Adrenal gland (tissue), 12 donors: ENCODE data around the gene CAMK1D. TPM values are rescaled to one million over a fixed set of nuclear protein-coding genes. Genes with fewer than 3 reads are reported as not detected.

ENCODE experiments used
- DNase-seq, 7 donors: peaks; one replicate each; pipeline ENCODE4 v3.0.0-alpha.2; 2019 to 2020
- H3K27ac ChIP-seq, 5 donors: fragments of 200-600 bp; sonication (generic) in 4 of 5; 1 replicate in 3 of 5; 2 replicates in 2 of 5; pipeline versions ENCODE4 v1.5.1 to v1.8.0; 2016 to 2020; ENCODE audit warnings: mild to moderate bottlenecking in 1 of 5
- H3K27me3 ChIP-seq: fragments of 200-600 bp; 2 replicates; pipeline ENCODE4 v1.8.0; 2021
- H3K36me3 ChIP-seq, 2 donors: fragments of 200-600 bp; replicated peaks in 1 of 2; 1 replicate in 1 of 2; 2 replicates in 1 of 2; pipeline versions ENCODE4 v1.5.1 to v1.8.0; 2018 to 2022
- H3K4me1 ChIP-seq, 2 donors: fragments of 200-600 bp; replicated peaks in 1 of 2; 1 replicate in 1 of 2; 2 replicates in 1 of 2; pipeline versions ENCODE4 v1.5.1 to v1.8.0; 2018 to 2021
- H3K4me3 ChIP-seq, 4 donors: fragments of 200-600 bp; sonication (generic) in 3 of 4; one replicate each; pipeline ENCODE4 v1.5.1; 2016 to 2018
- H3K9me3 ChIP-seq, 3 donors: fragments of 200-600 bp; sonication (generic) in 1 of 3; replicated peaks in 1 of 3; 1 replicate in 2 of 3; 2 replicates in 1 of 3; pipeline versions ENCODE4 v1.5.1 to v1.8.0; 2016 to 2021
- POLR2A ChIP-seq, 2 donors: fragments of 450-650 bp; IDR thresholded peaks; one replicate each; pipeline ENCODE4 v1.6.1; 2017; ENCODE audit warnings: antibody characterized with exemption in 2 of 2, mild to moderate bottlenecking in 2 of 2, moderate library complexity in 1 of 2
- WGBS, 4 donors: extraction: QIAGEN DNeasy Blood & Tissue Kit in 2 of 4; methylation state at CpG; one replicate each; pipeline versions ENCODE4 v1.1.5 to v1.1.7; 2013 to 2017; 5-methylcytosine and 5-hydroxymethylcytosine counted together
- intact Hi-C, 2 donors: fragments of 100-400 bp; cut with DNase I; formaldehyde crosslinking; loops; one replicate each; pipeline versions ENCODE4 v1.14.1 to v1.15.0; 2022 to 2023
- polyA plus RNA-seq, 3 donors: library from polyadenylated mRNA; stranded (reverse); fragments of 200-250 nt in 2 of 3; fragments of 350-450 nt in 1 of 3; fragmentation: Illumina TruSeq in 1 of 3; extraction: RNeasy Lipid Tissue Mini Kit (QIAGEN cat#74804) in 1 of 3; gene quantifications; one replicate each; pipeline ENCODE4 v1.2.3, GENCODE V29; 2013 to 2014
- total RNA-seq, 9 donors: library from RNA; depleted of rRNA in 4 of 9; stranded (reverse); fragments of >200 nt in 4 of 9; fragments of 120-200 nt in 1 of 9; fragmentation: NEBNext Ultra II Directional in 1 of 9; extraction: Animal tissue kit (Norgen Biotek cat#: 25700) in 1 of 9; gene quantifications; one replicate each; pipeline versions ENCODE4 v1.1.0 to v1.2.4, GENCODE V29; 2013 to 2023
- TF ChIP-seq, protein P1 (sequence below), 6 experiments: fragments of 450-650 bp in 4 of 6; fragments of 200-600 bp in 2 of 6; sonication (generic) in 1 of 6; IDR thresholded peaks; 1 replicate in 5 of 6; 2 replicates in 1 of 6; pipeline versions ENCODE4 v1.5.1 to v1.8.0; 2016 to 2021; ENCODE audit warnings: antibody characterized with exemption in 6 of 6, mild to moderate bottlenecking in 2 of 6, moderate library complexity in 1 of 6
- donor health status: healthy with polysubstance abuse.
- donor health status: Bipolar disorder and iron deficiency.
- donor health status: DM: yes; HTN: yes; CAD: no.
- donor health status: DM: no; HTN: no; CAD: no.
- donor health status: DM: no; HTN: no; CAD: no.
- donor health status: DM: yes; HTN: yes; CAD: no.

CAMK1D gene
- total and polyA plus RNA-seq, 12 donors, result 2.3 to 9.4 (median 6.5) TPM

DNA sequence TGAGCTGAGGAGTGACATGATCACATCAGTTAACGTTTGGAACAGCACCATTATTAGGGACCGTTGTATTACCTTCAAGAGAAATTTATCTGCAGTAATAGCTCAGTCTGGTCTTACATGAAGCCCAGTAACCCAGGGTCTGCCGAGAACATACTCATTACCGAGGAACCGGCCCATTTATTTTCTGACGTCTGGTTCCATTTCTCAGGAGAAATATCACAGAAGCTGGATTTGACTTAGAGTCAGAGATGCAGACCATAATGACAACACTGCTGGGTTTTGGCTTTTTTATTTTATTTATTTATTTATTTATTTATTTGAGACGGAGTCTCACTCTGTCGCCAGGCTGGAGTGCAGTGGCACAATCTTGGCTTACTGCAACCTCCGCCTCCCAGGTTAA, 489.0 kb downstream of the CAMK1D start:
- Histone ChIP-seq H3K27ac (no peak overlapping the region), H3K36me3 (no peaks in the 10 kb centered on the region), H3K4me1 (peaks cover 0 to 11% of the 10 kb centered on the region in 2 donors), H3K4me3 (no peak overlapping the region), H3K27me3 (no peaks in the 10 kb centered on the region), H3K9me3 (no peaks in the 10 kb centered on the region)
- TF ChIP-seq POLR2A (IDR thresholded peaks at IDR 0.05), result no peak
- TF ChIP-seq, protein P1, sequence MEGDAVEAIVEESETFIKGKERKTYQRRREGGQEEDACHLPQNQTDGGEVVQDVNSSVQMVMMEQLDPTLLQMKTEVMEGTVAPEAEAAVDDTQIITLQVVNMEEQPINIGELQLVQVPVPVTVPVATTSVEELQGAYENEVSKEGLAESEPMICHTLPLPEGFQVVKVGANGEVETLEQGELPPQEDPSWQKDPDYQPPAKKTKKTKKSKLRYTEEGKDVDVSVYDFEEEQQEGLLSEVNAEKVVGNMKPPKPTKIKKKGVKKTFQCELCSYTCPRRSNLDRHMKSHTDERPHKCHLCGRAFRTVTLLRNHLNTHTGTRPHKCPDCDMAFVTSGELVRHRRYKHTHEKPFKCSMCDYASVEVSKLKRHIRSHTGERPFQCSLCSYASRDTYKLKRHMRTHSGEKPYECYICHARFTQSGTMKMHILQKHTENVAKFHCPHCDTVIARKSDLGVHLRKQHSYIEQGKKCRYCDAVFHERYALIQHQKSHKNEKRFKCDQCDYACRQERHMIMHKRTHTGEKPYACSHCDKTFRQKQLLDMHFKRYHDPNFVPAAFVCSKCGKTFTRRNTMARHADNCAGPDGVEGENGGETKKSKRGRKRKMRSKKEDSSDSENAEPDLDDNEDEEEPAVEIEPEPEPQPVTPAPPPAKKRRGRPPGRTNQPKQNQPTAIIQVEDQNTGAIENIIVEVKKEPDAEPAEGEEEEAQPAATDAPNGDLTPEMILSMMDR (IDR thresholded peaks at IDR 0.05), result no peak
- intact Hi-C loops, result no loop called here
- DNase-seq, result no peak
- WGBS, 4 donors, result 72 to 93% (median 86%) methylated on average over 9 of the region's 9 CpGs

DNA sequence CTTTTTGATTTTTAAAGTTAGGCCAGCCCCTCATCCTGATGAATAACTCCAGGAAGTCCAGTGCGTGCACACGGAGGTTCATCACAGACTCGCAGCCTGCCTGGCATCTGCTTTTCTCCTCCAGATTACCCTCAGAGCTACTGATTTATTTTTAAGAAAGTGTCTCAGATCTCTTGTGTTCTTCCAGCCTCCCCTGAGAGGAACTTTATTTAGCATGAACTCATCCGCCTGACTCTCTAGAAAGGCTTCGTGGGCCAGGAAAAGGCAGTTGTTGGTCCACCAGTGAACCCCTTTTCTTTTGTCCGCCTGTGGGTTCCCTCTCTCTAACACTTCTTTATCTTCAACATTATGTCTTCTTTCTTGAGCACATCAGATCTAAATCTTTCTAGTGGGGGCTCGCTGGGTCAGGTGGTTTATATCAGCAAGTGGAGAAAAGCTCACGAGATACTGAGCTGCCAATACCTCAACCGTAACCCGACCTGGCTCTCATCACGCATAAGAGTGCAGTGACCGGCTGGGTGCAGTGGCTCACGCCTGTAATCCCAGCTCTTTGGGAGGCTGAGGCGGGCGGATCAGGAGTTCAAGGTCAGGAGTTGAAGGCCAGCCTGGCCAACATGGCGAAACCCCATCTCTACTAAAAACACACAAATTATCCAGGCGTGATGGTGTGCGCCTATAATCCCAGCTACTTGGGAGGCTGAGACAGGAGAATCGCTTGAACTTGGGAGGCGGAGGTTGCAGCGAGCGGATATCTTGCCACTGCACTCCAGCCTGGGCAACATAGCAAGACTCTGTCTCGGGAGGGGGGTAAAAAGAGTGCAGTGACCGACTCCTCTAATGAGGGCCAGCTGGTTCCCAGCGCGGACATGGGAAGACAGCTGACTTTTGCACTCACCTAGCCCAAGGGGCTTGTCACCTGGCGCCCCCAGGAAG, 489.9 kb downstream of the CAMK1D start:
- no peak overlapping the region for H3K4me3 ChIP-seq
- peak overlapping the region in 2 of 5 donors; percentile 47 to 73 for H3K27ac ChIP-seq
- TF ChIP-seq POLR2A (IDR thresholded peaks at IDR 0.05), result no peak
- TF ChIP-seq, protein P1 (IDR thresholded peaks at IDR 0.05), result no peak
- H3K36me3 ChIP-seq, result no peaks in the 10 kb centered on the region
- intact Hi-C loops, result no loop called here
- no peak for DNase-seq
- peaks cover 0 to 11% of the 10 kb centered on the region in 2 donors for H3K4me1 ChIP-seq
- H3K9me3 ChIP-seq, result no peaks in the 10 kb centered on the region
- H3K27me3 ChIP-seq, result no peaks in the 10 kb centered on the region
- whole genome bisulfite sequencing, 4 donors, result 82 to 87% (median 86%) methylated on average over 27 of the region's 27 CpGs

DNA sequence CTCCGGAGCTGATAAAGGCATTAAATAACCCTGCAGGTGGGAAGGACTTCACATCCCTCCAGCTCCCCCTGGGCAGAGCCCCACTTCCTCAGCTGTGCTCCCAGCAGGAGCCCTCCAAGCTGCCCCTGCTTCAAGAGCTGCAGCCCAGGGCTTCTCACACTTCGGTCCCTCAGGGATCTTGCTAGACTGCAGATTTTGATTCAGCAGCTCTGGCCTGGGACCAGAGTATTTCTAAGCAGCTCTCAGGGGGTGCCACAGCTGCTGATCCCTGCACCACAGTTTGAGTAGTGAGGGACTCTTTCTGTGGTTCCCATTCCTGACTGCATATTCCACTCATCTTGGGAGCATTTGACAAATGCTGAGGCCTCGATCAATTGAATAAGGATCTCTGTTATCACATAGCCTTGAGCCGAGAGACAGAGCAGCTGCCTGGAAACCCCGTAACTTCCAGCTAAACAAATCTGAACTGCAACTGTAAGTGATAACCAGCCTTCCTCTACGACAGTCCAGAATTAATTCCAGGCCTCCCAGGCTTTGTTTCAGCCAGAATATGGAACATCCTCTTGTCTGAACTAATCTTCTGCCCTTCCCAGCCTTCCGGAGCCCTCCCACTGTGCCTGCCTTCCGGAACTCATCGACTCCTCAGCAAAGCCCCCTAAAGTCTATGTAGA, 490.7 kb downstream of the CAMK1D start:
- Histone ChIP-seq H3K4me3 (no peak overlapping the region), H3K9me3 (no peaks in the 10 kb centered on the region), H3K27ac (peak overlapping the region in 3 of 5 donors; percentile 14 to 73 (median 47)), H3K4me1 (peaks cover 0 to 18% of the 10 kb centered on the region in 2 donors), H3K27me3 (no peaks in the 10 kb centered on the region), H3K36me3 (no peaks in the 10 kb centered on the region)
- WGBS, 4 donors, result 36 to 46% (median 41%) methylated on average over 6 to 9 of the region's 9 CpGs
- intact Hi-C loops, result no loop called here
- DNase-seq, result peak in 3 of 7 donors; percentile 30 to 65 (median 35)
- TF ChIP-seq, protein P1 (IDR thresholded peaks at IDR 0.05), result no peak
- TF ChIP-seq POLR2A (IDR thresholded peaks at IDR 0.05), result no peak

DNA sequence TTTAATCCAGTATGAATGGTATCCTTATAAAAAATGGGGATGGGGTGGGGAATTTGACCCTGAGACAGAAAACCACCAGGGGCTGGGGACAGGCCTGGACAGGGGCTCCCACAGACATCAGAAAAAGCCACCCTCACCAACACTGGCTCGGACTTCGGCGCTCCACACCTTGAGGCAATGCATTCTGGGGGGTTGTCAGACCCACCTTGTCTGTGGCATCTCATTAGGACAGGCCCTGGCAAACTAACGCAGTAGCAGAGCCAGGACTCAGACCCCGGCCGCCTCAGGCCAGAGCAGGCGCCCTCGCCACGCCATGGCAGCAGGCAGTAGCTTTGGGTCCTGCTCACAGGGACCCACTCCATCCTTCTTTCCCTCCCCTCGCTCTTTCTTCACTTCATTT, 492.1 kb downstream of the CAMK1D start:
- no peak for TF ChIP-seq POLR2A (IDR thresholded peaks at IDR 0.05)
- TF ChIP-seq, protein P1 (IDR thresholded peaks at IDR 0.05), result no peak
- Histone ChIP-seq H3K4me3 (no peak overlapping the region), H3K4me1 (peaks cover 0 to 26% of the 10 kb centered on the region in 2 donors), H3K27ac (peak overlapping the region in 1 of 5 donors; percentile 28), H3K9me3 (no peaks in the 10 kb centered on the region), H3K27me3 (no peaks in the 10 kb centered on the region), H3K36me3 (no peaks in the 10 kb centered on the region)
- 88 to 99% (median 94%) methylated on average over 10 of the region's 10 CpGs for WGBS, 4 donors
- intact Hi-C loops, result no loop called here
- no peak for DNase-seq
